Measurements from ENCODE around the gene SLMAP. TPM values are rescaled to one million over a fixed set of nuclear protein-coding genes. Genes with fewer than 3 reads are reported as not detected.

SLMAP gene
- total RNA-seq, 2 donors from 2014 or later, result 76.3 to 131 TPM

GRCh38 chr3:57959423-57960173 lies 203.5 kb downstream of the SLMAP start:
- no peaks in the 10 kb centered on the region for H3K27me3 ChIP-seq (replicated peaks; ENCODE audit: insufficient read depth)
- 43% methylated on average over 19 of the region's 19 CpGs for WGBS
- peak overlapping the region; percentile 55 to 57 for H3K27ac ChIP-seq
- no peaks in the 10 kb centered on the region for H3K9me3 ChIP-seq
- intact Hi-C loops (cut with DNase I), result loop anchor here (5.0 kb wide), 2 partner anchors 38 to 213 kb away; no protein-coding TSS in a partner anchor
- no peaks in the 10 kb centered on the region for H3K36me3 ChIP-seq
- TF ChIP-seq CTCF (IDR thresholded peaks at IDR 0.05) (no peak), POLR2AphosphoS5 (IDR thresholded peaks at IDR 0.05) (peak; percentile 4)
- no peak overlapping the region for H3K4me3 ChIP-seq
- DNase-seq (ENCODE audit: low spot score), result no peak
- H3K4me1 ChIP-seq (replicated peaks), result no peaks in the 10 kb centered on the region

GRCh38 chr3:57960174-57960505 lies 204.0 kb downstream of the SLMAP start:
- H3K9me3 ChIP-seq, result no peaks in the 10 kb centered on the region
- DNase-seq (ENCODE audit: low spot score), result no peak
- H3K4me1 ChIP-seq (replicated peaks), result no peaks in the 10 kb centered on the region
- intact Hi-C loops (cut with DNase I), result loop anchor here (5.0 kb wide), 1 partner anchor 37 kb away; no protein-coding TSS in a partner anchor
- no peaks in the 10 kb centered on the region for H3K36me3 ChIP-seq
- 64% methylated on average over 4 of the region's 4 CpGs for WGBS
- no peak for TF ChIP-seq POLR2A (IDR thresholded peaks at IDR 0.05)
- TF ChIP-seq POLR2AphosphoS5 (IDR thresholded peaks at IDR 0.05), result no peak
- TF ChIP-seq CTCF (IDR thresholded peaks at IDR 0.05), result no peak
- no peak overlapping the region for H3K4me3 ChIP-seq
- H3K27ac ChIP-seq, result peak overlapping the region; percentile 42 to 55
- H3K27me3 ChIP-seq (replicated peaks; ENCODE audit: insufficient read depth), result no peaks in the 10 kb centered on the region

GRCh38 chr3:57961177-57961827 lies 205.2 kb downstream of the SLMAP start:
- Histone ChIP-seq H3K4me1 (replicated peaks) (no peaks in the 10 kb centered on the region), H3K27me3 (replicated peaks; ENCODE audit: insufficient read depth) (no peaks in the 10 kb centered on the region), H3K4me3 (no peak overlapping the region), H3K9me3 (no peaks in the 10 kb centered on the region), H3K27ac (no peak overlapping the region), H3K36me3 (no peaks in the 10 kb centered on the region)
- DNase-seq (ENCODE audit: low spot score), result no peak
- intact Hi-C loops (cut with DNase I), result loop anchor here (5.0 kb wide), 1 partner anchor 36 kb away; no protein-coding TSS in a partner anchor
- no peak for TF ChIP-seq CTCF (IDR thresholded peaks at IDR 0.05)
- TF ChIP-seq POLR2A (IDR thresholded peaks at IDR 0.05), result no peak
- TF ChIP-seq POLR2AphosphoS5 (IDR thresholded peaks at IDR 0.05), result no peak
- 76% methylated on average over 21 of the region's 21 CpGs for whole genome bisulfite sequencing

- no peak overlapping the region for H3K27ac ChIP-seq
- no peaks in the 10 kb centered on the region for H3K4me1 ChIP-seq (replicated peaks)
- DNase-seq (ENCODE audit: low spot score), result no peak
- WGBS, result 79% methylated on average over 5 of the region's 5 CpGs
- H3K9me3 ChIP-seq, result no peaks in the 10 kb centered on the region
- TF ChIP-seq POLR2A (IDR thresholded peaks at IDR 0.05) (no peak), CTCF (IDR thresholded peaks at IDR 0.05) (peak in 3 of 4 experiments; percentile 11 to 51 (median 28)), POLR2AphosphoS5 (IDR thresholded peaks at IDR 0.05) (no peak)
- H3K36me3 ChIP-seq, result no peaks in the 10 kb centered on the region
- no peak overlapping the region for H3K4me3 ChIP-seq
- intact Hi-C loops (cut with DNase I), result loop anchor here (5.0 kb wide), 1 partner anchor 35 kb away; no protein-coding TSS in a partner anchor
- H3K27me3 ChIP-seq (replicated peaks; ENCODE audit: insufficient read depth), result no peaks in the 10 kb centered on the region
These were observed 205.8 kb downstream of the SLMAP start for GRCh38 chr3:57961828-57962447.

All from prostate gland (tissue), 2 donors.